Measurements from ENCODE around the gene A2M.

DNA sequence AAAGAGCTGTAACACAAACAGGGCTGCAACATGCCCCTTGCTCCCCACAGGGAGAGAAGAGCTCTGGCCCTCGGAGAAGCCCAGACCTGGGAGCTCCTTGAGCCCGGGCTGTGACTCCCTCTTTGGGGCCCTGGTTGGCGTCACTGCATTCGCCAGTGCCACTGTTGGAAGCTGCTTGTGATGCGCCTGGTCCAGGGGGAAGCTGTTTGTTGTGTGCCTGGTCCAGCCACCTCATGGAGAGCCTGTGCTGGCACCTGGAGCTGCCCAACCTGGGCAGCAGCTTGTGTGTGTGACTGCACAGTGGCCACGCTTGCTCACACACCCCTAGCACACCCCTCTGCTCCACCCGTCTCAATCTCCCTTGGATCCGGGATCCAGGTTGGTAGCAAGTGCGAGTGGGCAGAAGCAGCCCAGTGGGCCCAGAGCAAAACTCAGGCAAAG is 49.5 kb downstream of the A2M start:
- TF ChIP-seq EZH2 (IDR thresholded peaks at IDR 0.05) (no peak), POLR2AphosphoS5 (IDR thresholded peaks at IDR 0.05; ENCODE audit: borderline replicate concordance, low read depth, low read length) (no peak), FOXP2 (optimal IDR thresholded peaks at IDR 0.05; ENCODE audit: control extremely low read depth, extremely low read length, insufficient read depth) (no peak)

All from SK-N-MC (cell line).